ENCODE measurements around the gene NEDD4. TPM values are rescaled to one million over a fixed set of nuclear protein-coding genes. Genes with fewer than 3 reads are reported as not detected.

NEDD4 gene
- total RNA-seq, 6 experiments from 2014 or later: 16.0 to 65.3 (median 22.4) TPM

DNA sequence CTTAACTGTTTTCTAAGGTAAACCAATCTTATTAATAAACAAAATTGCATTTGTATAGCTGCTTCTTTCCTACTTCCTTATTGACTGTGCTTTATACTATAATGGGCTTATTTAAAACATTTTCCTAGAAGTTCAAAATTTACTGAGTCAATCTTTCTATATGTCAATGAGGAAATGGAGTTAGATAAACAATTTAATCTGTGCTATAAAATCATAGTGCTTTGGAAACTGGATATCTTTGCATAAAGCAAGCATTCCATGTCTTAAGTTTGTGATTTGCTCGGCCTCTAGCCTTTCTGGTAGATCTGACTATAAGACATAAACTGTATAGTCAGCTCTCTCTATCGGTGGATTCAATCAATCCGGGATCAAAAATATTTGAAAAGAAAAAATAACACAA is 99.6 kb downstream of the NEDD4 start:
- intact Hi-C loops (cut with DNase I): no loop called here
- no peak for DNase-seq
- H3K36me3 ChIP-seq: no peaks in the 10 kb centered on the region
- H3K27ac ChIP-seq: no peak overlapping the region
- H3K4me1 ChIP-seq: peaks cover 0 to 5% (median 0%) of the 10 kb centered on the region in 4 donors
- 86% methylated on average over 3 of the region's 3 CpGs for WGBS (ENCODE audit: insufficient coverage, low coverage, low lambda C conversion rate, missing lambda C conversion rate)
- TF ChIP-seq, protein P1, sequence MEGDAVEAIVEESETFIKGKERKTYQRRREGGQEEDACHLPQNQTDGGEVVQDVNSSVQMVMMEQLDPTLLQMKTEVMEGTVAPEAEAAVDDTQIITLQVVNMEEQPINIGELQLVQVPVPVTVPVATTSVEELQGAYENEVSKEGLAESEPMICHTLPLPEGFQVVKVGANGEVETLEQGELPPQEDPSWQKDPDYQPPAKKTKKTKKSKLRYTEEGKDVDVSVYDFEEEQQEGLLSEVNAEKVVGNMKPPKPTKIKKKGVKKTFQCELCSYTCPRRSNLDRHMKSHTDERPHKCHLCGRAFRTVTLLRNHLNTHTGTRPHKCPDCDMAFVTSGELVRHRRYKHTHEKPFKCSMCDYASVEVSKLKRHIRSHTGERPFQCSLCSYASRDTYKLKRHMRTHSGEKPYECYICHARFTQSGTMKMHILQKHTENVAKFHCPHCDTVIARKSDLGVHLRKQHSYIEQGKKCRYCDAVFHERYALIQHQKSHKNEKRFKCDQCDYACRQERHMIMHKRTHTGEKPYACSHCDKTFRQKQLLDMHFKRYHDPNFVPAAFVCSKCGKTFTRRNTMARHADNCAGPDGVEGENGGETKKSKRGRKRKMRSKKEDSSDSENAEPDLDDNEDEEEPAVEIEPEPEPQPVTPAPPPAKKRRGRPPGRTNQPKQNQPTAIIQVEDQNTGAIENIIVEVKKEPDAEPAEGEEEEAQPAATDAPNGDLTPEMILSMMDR (IDR thresholded peaks at IDR 0.05): no peak
- TF ChIP-seq POLR2A (IDR thresholded peaks at IDR 0.05): no peak
- H3K4me3 ChIP-seq: no peak overlapping the region
- ATAC-seq: no peak
- H3K9me3 ChIP-seq: no peaks in the 10 kb centered on the region
- H3K27me3 ChIP-seq: no peaks in the 10 kb centered on the region

DNA sequence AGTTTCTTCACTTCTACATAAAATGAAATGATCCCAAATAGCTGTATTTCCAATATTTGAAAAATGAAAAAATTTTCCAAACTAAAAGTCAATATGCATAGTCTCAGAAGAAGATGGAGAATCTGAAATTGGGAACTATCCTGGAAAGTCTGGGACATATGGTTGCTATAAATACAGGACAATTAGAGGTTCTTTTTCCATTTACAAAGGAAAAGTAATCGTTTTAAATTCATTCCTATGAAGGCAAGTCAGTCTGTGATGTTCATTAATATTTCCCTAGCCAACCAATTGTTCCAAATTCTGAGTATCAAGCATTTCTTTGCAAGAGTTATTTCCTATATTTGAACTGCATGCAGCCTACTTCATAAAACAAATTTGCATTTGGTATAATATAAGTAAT is 102.2 kb downstream of the NEDD4 start:
- Histone ChIP-seq H3K36me3 (no peaks in the 10 kb centered on the region), H3K27ac (no peak overlapping the region), H3K4me1 (no peaks in the 10 kb centered on the region), H3K27me3 (no peaks in the 10 kb centered on the region), H3K4me3 (no peak overlapping the region), H3K9me3 (peaks cover 0 to 7% (median 0%) of the 10 kb centered on the region in 4 donors)
- no peak for ATAC-seq
- TF ChIP-seq, protein P1 (IDR thresholded peaks at IDR 0.05): no peak
- 92% methylated on average over 1 of the region's 1 CpG for WGBS (ENCODE audit: insufficient coverage, low coverage, low lambda C conversion rate, missing lambda C conversion rate)
- intact Hi-C loops (cut with DNase I): no loop called here
- no peak for DNase-seq

GRCh38 chr15:55884223-55884622 is 109.2 kb downstream of the NEDD4 start:
- H3K27me3 ChIP-seq: no peaks in the 10 kb centered on the region
- H3K4me3 ChIP-seq: no peak overlapping the region
- ATAC-seq (no peak), DNase-seq (no peak)
- no peak for TF ChIP-seq POLR2A (IDR thresholded peaks at IDR 0.05)
- TF ChIP-seq, protein P1 (IDR thresholded peaks at IDR 0.05): no peak
- H3K4me1 ChIP-seq: no peaks in the 10 kb centered on the region
- H3K9me3 ChIP-seq: peaks cover 0 to 7% (median 0%) of the 10 kb centered on the region in 4 donors
- intact Hi-C loops (cut with DNase I): no loop called here
- no peak overlapping the region for H3K27ac ChIP-seq
- H3K36me3 ChIP-seq: no peaks in the 10 kb centered on the region

GRCh38 chr15:55879181-55879580 is 114.2 kb downstream of the NEDD4 start:
- Histone ChIP-seq H3K4me1 (no peaks in the 10 kb centered on the region), H3K4me3 (no peak overlapping the region), H3K36me3 (no peaks in the 10 kb centered on the region), H3K27me3 (no peaks in the 10 kb centered on the region), H3K27ac (no peak overlapping the region), H3K9me3 (no peaks in the 10 kb centered on the region)
- no peak for TF ChIP-seq POLR2A (IDR thresholded peaks at IDR 0.05)
- TF ChIP-seq, protein P1 (IDR thresholded peaks at IDR 0.05): no peak
- DNase-seq: no peak
- no peak for ATAC-seq
- intact Hi-C loops (cut with DNase I): no loop called here

DNA sequence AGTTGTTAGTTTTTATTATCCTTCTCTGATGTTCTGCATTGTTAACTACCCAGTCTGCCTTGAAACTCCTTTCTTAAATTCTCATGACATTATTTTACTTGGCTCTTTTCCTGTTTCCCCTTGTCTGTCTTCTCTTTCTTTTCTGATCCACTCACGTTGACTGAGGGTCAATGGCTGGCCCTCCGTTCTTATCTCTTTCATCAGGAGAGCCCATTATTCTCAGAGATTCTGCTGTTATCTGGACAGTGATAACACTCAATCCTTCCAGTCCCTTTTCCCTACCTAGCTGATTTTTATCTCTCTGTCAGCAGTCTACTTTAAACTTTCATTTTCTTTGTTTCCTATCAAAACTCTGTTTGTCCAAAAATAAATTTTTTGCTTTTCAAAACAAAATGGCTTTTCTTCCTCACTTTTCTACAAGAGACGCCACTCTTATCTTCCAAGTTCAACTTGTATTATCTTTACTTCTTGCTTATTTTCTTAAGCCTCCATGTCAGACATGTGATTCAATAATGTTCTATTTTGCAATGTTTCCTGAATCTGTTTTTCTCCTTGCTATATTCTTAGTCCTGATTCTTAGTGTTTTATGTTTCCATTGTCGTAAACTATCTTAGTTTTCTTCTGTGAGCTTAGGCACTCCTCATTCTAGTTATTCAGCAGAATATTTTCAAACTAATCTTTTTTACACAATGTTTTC is 120.2 kb downstream of the NEDD4 start:
- WGBS (ENCODE audit: insufficient coverage, low coverage, low lambda C conversion rate, missing lambda C conversion rate): 48% methylated on average over 4 of the region's 4 CpGs
- H3K4me3 ChIP-seq: no peak overlapping the region

More for the DNA sequence above, 120.2 kb downstream of the NEDD4 start:
- DNase-seq (no peak), ATAC-seq (no peak)
- intact Hi-C loops (cut with DNase I): no loop called here
- Histone ChIP-seq H3K27ac (no peak overlapping the region), H3K36me3 (no peaks in the 10 kb centered on the region), H3K4me1 (no peaks in the 10 kb centered on the region), H3K9me3 (no peaks in the 10 kb centered on the region), H3K27me3 (no peaks in the 10 kb centered on the region)
- TF ChIP-seq, protein P1 (IDR thresholded peaks at IDR 0.05): no peak
- no peak for TF ChIP-seq POLR2A (IDR thresholded peaks at IDR 0.05)
